Neural progenitor cell (in vitro differentiated cells): ENCODE measurements around the gene MYOF. TPM values are rescaled to one million over a fixed set of nuclear protein-coding genes. Genes with fewer than 3 reads are reported as not detected.
"Not testable (repeated sequence)": the region's sequence is repeated elsewhere in the genome, so short reads cannot be mapped to it uniquely, and the experiment has no call there.

Experiments
- DNase-seq: peaks from one replicate; pipeline ENCODE4 v3.0.0-alpha.2; 2016; ENCODE audit warnings: low spot score
- H2AFZ ChIP-seq: fragments of 200-600 bp; sonication (generic); replicated peaks from 2 replicates; pipeline ENCODE4 v1.6.1; 2016; ENCODE audit warnings: antibody characterized with exemption
- H3F3A ChIP-seq: fragments of 200-600 bp; sonication (generic); 2 replicates; pipeline ENCODE4 v1.6.1; 2016; ENCODE audit warnings: antibody characterized with exemption, low read depth
- H3K27ac ChIP-seq: fragments of 200-600 bp; sonication (generic); 2 replicates; pipeline ENCODE4 v1.5.1; 2016; ENCODE audit warnings: mild to moderate bottlenecking
- H3K27me3 ChIP-seq: fragments of 200-600 bp; sonication (generic); 2 replicates; pipeline ENCODE4 v1.6.1; 2016; ENCODE audit warnings: mild to moderate bottlenecking, moderate library complexity
- H3K36me3 ChIP-seq: fragments of 200-600 bp; sonication (generic); 2 replicates; pipeline ENCODE4 v1.5.1; 2016
- H3K4me1 ChIP-seq: fragments of 200-600 bp; sonication (generic); 2 replicates; pipeline ENCODE4 v1.6.1; 2016; ENCODE audit warnings: mixed run types
- H3K4me2 ChIP-seq: fragments of 200-600 bp; sonication (generic); 2 replicates; pipeline ENCODE4 v1.6.1; 2016
- H3K4me3 ChIP-seq: fragments of 200-600 bp; sonication (generic); 2 replicates; pipeline ENCODE4 v1.5.1; 2016
- H3K79me2 ChIP-seq: fragments of 200-600 bp; sonication (generic); 2 replicates; pipeline ENCODE4 v1.6.1; 2016; ENCODE audit warnings: low read depth
- H3K9ac ChIP-seq: fragments of 200-600 bp; sonication (generic); 2 replicates; pipeline ENCODE4 v1.6.1; 2016
- H3K9me3 ChIP-seq: fragments of 200-600 bp; sonication (generic); 2 replicates; pipeline ENCODE4 v1.5.1; 2016; ENCODE audit warnings: low read depth
- H4K20me1 ChIP-seq: fragments of 200-600 bp; sonication (generic); 2 replicates; pipeline ENCODE4 v1.6.1; 2016; ENCODE audit warnings: low read depth
- H3K27ac Mint-ChIP-seq: 3 replicates; pipeline ENCODE4 v1.8.0; 2021; ENCODE audit warnings: mixed read lengths
- H3K27me3 Mint-ChIP-seq: 2 replicates; pipeline ENCODE4 v1.8.0; 2022; ENCODE audit warnings: low read depth, mild to moderate bottlenecking, inconsistent platforms, moderate library complexity, mixed read lengths; ENCODE audit not compliant: insufficient read depth
- H3K36me3 Mint-ChIP-seq: 3 replicates; pipeline ENCODE4 v1.8.0; 2021; ENCODE audit warnings: mixed read lengths
- H3K4me1 Mint-ChIP-seq: 3 replicates; pipeline ENCODE4 v1.8.0; 2021; ENCODE audit warnings: mixed read lengths
- H3K4me3 Mint-ChIP-seq: 3 replicates; pipeline ENCODE4 v1.8.0; 2021; ENCODE audit warnings: mild to moderate bottlenecking, moderate library complexity, mixed read lengths
- H3K9me3 Mint-ChIP-seq: 3 replicates; pipeline ENCODE4 v1.8.0; 2020; ENCODE audit warnings: mixed read lengths
- CTCF ChIP-seq: fragments of 200-600 bp; sonication (generic); IDR thresholded peaks from 2 replicates; pipeline ENCODE4 v1.5.1; 2017; ENCODE audit warnings: antibody characterized with exemption, mild to moderate bottlenecking
- EZH2 ChIP-seq: fragments of 200-600 bp; sonication (generic); IDR thresholded peaks from 2 replicates; pipeline ENCODE4 v1.6.1; 2017; ENCODE audit warnings: antibody characterized with exemption, mild to moderate bottlenecking, moderate library complexity
- EZH2phosphoT487 ChIP-seq: fragments of 200-600 bp; sonication (generic); IDR thresholded peaks from 2 replicates; pipeline ENCODE4 v1.6.1; 2017; ENCODE audit warnings: antibody characterized with exemption
- total RNA-seq: library from RNA; depleted of rRNA; stranded (reverse); fragments of >200 nt; gene quantifications from 2 replicates; pipeline ENCODE4 v1.2.3, GENCODE V29; 2015; ENCODE audit warnings: low replicate concordance

Gene MYOF
- total RNA-seq, 1 donor from 2014 or later: 1.6 TPM

- H3K36me3 Mint-ChIP-seq: no peaks in the 10 kb centered on the region
- no peak for TF ChIP-seq CTCF
- TF ChIP-seq EZH2: no peak
- no peak for TF ChIP-seq EZH2phosphoT487
- no peaks in the 10 kb centered on the region for H3K4me1 Mint-ChIP-seq
- no peak overlapping the region for H3K27ac Mint-ChIP-seq
- no peak overlapping the region for H3K4me3 Mint-ChIP-seq
- Histone ChIP-seq H3K4me3 (no peak overlapping the region), H3K9me3 (no peaks in the 10 kb centered on the region), H3K27ac (no peak overlapping the region), H3K4me2 (no peak overlapping the region), H3K27me3 (no peaks in the 10 kb centered on the region), H3K4me1 (peaks cover 9% of the 10 kb centered on the region), H3F3A (peaks cover 4% of the 10 kb centered on the region), H4K20me1 (no peaks in the 10 kb centered on the region), H3K79me2 (no peaks in the 10 kb centered on the region), H2AFZ (peak overlapping the region; percentile 57), H3K9ac (no peak overlapping the region), H3K36me3 (no peaks in the 10 kb centered on the region)
- H3K9me3 Mint-ChIP-seq: no peaks in the 10 kb centered on the region
- H3K27me3 Mint-ChIP-seq: no peaks in the 10 kb centered on the region
- no peak for DNase-seq
These were observed 151.3 kb downstream of the MYOF start for GRCh38 chr10:93330824-93331223.

GRCh38 chr10:93319896-93320295 is 162.2 kb downstream of the MYOF start:
- no peaks in the 10 kb centered on the region for H4K20me1 ChIP-seq
- no peaks in the 10 kb centered on the region for H3K36me3 ChIP-seq
- no peak for DNase-seq
- Mint-ChIP-seq H3K27me3 (no peaks in the 10 kb centered on the region), H3K4me3 (no peak overlapping the region), H3K27ac (no peak overlapping the region), H3K4me1 (peaks cover 4% of the 10 kb centered on the region), H3K36me3 (no peaks in the 10 kb centered on the region), H3K9me3 (no peaks in the 10 kb centered on the region)
- H3K4me1 ChIP-seq: no peaks in the 10 kb centered on the region
- H2AFZ ChIP-seq: no peak overlapping the region
- no peak for TF ChIP-seq EZH2
- TF ChIP-seq EZH2phosphoT487: no peak
- no peak for TF ChIP-seq CTCF
- H3K27ac ChIP-seq: no peak overlapping the region
- H3K4me2 ChIP-seq: no peak overlapping the region
- no peaks in the 10 kb centered on the region for H3K79me2 ChIP-seq
- no peaks in the 10 kb centered on the region for H3K9me3 ChIP-seq
- no peaks in the 10 kb centered on the region for H3F3A ChIP-seq
- H3K4me3 ChIP-seq: no peak overlapping the region
- no peaks in the 10 kb centered on the region for H3K27me3 ChIP-seq
- no peak overlapping the region for H3K9ac ChIP-seq

GRCh38 chr10:93319096-93319495 is 163.0 kb downstream of the MYOF start:
- Histone ChIP-seq H3K4me1 (no peaks in the 10 kb centered on the region), H3K27me3 (no peaks in the 10 kb centered on the region), H2AFZ (no peak overlapping the region), H3K9ac (no peak overlapping the region), H3K4me3 (no peak overlapping the region), H3K27ac (no peak overlapping the region), H3K79me2 (no peaks in the 10 kb centered on the region), H3K9me3 (no peaks in the 10 kb centered on the region), H3F3A (no peaks in the 10 kb centered on the region), H4K20me1 (no peaks in the 10 kb centered on the region), H3K4me2 (no peak overlapping the region), H3K36me3 (no peaks in the 10 kb centered on the region)
- H3K27ac Mint-ChIP-seq: no peak overlapping the region
- TF ChIP-seq CTCF (no peak), EZH2 (no peak), EZH2phosphoT487 (no peak)
- no peak overlapping the region for H3K4me3 Mint-ChIP-seq
- DNase-seq: no peak
- H3K9me3 Mint-ChIP-seq: no peaks in the 10 kb centered on the region
- H3K27me3 Mint-ChIP-seq: no peaks in the 10 kb centered on the region
- no peaks in the 10 kb centered on the region for H3K36me3 Mint-ChIP-seq
- H3K4me1 Mint-ChIP-seq: peaks cover 4% of the 10 kb centered on the region

- Mint-ChIP-seq H3K9me3 (no peaks in the 10 kb centered on the region), H3K27me3 (no peaks in the 10 kb centered on the region), H3K27ac (peak overlapping the region; percentile 68), H3K4me1 (peaks cover 4% of the 10 kb centered on the region), H3K36me3 (peaks cover 2% of the 10 kb centered on the region), H3K4me3 (no peak overlapping the region)
- Histone ChIP-seq H3K27me3 (no peaks in the 10 kb centered on the region), H2AFZ (no peak overlapping the region), H4K20me1 (no peaks in the 10 kb centered on the region), H3K4me1 (peaks cover 2% of the 10 kb centered on the region), H3K27ac (no peak overlapping the region), H3K4me2 (no peak overlapping the region), H3K9me3 (no peaks in the 10 kb centered on the region), H3K4me3 (no peak overlapping the region), H3K9ac (no peak overlapping the region), H3F3A (no peaks in the 10 kb centered on the region), H3K79me2 (no peaks in the 10 kb centered on the region), H3K36me3 (no peaks in the 10 kb centered on the region)
- DNase-seq: no peak
- TF ChIP-seq EZH2: no peak
These were observed 166.9 kb downstream of the MYOF start for GRCh38 chr10:93315246-93315645.

- H3K36me3 ChIP-seq, H3K36me3 Mint-ChIP-seq, H2AFZ ChIP-seq, H3K9me3 Mint-ChIP-seq, H3K27me3 ChIP-seq, H3K4me2 ChIP-seq, DNase-seq, H3K4me3 ChIP-seq, H3K79me2 ChIP-seq, H3K4me3 Mint-ChIP-seq, H3K27ac ChIP-seq, H3K4me1 ChIP-seq, H3K27me3 Mint-ChIP-seq, H3K4me1 Mint-ChIP-seq, H4K20me1 ChIP-seq, H3K9ac ChIP-seq, H3K27ac Mint-ChIP-seq, H3K9me3 ChIP-seq, H3F3A ChIP-seq: not testable (repeated sequence)
These were observed 167.5 kb downstream of the MYOF start for GRCh38 chr10:93314656-93315055.
